Sigmoid colon (tissue), 4 donors: ENCODE data around the gene CSAD.

ENCODE experiments used
- CTCF ChIP-seq, 4 experiments: fragments of 450-650 bp in 3 of 4; fragments of 200-600 bp in 1 of 4; IDR thresholded peaks; one replicate each; pipeline ENCODE4 v1.5.1; 2016 to 2019; ENCODE audit warnings: antibody characterized with exemption in 4 of 4, mild to moderate bottlenecking in 3 of 4, moderate library complexity in 2 of 4
- POLR2A ChIP-seq, 2 donors: fragments of 450-650 bp; IDR thresholded peaks; one replicate each; pipeline ENCODE4 v1.6.1; 2016; ENCODE audit warnings: antibody characterized with exemption in 2 of 2, mild to moderate bottlenecking in 2 of 2, moderate library complexity in 2 of 2
- POLR2AphosphoS5 ChIP-seq, 4 donors: sonication (generic); formaldehyde crosslinking; IDR thresholded peaks; one replicate each; pipeline ENCODE4 v1.6.1; 2017; ENCODE audit warnings: antibody characterized with exemption in 4 of 4

- no peak for TF ChIP-seq POLR2A (IDR thresholded peaks at IDR 0.05)
- no peak for TF ChIP-seq CTCF (IDR thresholded peaks at IDR 0.05)
- no peak for TF ChIP-seq POLR2AphosphoS5 (IDR thresholded peaks at IDR 0.05)
These were observed 20.1 kb downstream of the CSAD start for GRCh38 chr12:53160673-53161072.
